ENCODE measurements around the gene DIPK2A. TPM values are rescaled to one million over a fixed set of nuclear protein-coding genes. Genes with fewer than 3 reads are reported as not detected.

The DIPK2A gene
- total RNA-seq, 8 experiments from 2014 or later: 5.4 to 62.9 (median 15.5) TPM

Other genes with a start within 250 kb of the DIPK2A start
- gene SLC9A9, start 123.4 kb upstream of the DIPK2A start, total RNA-seq: 10 to 100 TPM in 1 of 8 experiments, 1 to 10 TPM in 6, under 1 TPM in 1; 0.29 to 11.3 (median 5.9) TPM